GM21390 (cell line): Measurements from ENCODE around the gene TUBGCP6.
"Not testable (repeated sequence)": the region's sequence is repeated elsewhere in the genome, so short reads cannot be mapped to it uniquely, and the experiment has no call there.

Experiments used
- ATAC-seq: cut with Tn5 transposase; IDR thresholded peaks from one replicate; pipeline ENCODE4 v1.9.1; 2021; ENCODE audit not compliant: unreplicated experiment

Gene TUBGCP6

DNA sequence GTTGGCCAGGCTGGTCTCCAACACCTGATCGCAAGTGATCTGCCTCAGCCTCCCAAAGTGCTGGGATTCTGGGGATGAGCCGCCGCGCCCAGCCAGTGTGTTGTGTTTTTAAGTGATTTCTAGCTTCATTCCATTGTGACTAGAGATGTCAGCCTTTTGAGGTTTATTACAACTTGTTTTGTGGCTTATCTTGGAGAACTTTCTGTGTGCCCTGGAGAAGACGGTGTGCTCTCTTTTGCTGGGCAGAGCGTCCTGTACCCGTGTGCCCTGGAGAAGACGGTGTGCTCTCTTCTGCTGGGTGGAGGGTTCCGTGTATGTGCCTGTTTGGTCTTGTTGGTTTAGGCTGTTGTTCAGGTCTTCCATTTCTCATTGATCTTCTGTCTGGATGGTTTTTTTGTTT is 31.6 kb downstream of the TUBGCP6 start:
- ATAC-seq: no peak

DNA sequence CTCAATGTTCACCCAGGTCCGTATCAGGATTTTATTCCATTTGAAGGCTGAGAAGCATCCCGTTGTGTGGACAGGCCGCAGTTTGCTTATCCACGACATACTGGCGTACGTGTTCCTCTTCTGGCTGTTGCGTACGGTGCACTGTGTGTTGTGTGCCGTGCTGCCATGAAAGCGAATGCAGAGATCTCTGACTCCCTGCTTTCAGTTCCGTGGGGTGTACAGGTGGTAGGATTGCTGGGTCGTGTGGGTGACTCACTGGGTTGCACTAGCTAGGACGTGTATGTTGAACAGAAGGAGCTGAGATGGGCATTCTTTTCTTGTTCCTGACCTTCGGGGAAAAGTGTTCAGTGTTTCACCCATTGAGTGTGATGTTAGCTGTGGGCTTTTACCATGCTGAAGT is 33.7 kb downstream of the TUBGCP6 start:
- ATAC-seq: no peak

DNA sequence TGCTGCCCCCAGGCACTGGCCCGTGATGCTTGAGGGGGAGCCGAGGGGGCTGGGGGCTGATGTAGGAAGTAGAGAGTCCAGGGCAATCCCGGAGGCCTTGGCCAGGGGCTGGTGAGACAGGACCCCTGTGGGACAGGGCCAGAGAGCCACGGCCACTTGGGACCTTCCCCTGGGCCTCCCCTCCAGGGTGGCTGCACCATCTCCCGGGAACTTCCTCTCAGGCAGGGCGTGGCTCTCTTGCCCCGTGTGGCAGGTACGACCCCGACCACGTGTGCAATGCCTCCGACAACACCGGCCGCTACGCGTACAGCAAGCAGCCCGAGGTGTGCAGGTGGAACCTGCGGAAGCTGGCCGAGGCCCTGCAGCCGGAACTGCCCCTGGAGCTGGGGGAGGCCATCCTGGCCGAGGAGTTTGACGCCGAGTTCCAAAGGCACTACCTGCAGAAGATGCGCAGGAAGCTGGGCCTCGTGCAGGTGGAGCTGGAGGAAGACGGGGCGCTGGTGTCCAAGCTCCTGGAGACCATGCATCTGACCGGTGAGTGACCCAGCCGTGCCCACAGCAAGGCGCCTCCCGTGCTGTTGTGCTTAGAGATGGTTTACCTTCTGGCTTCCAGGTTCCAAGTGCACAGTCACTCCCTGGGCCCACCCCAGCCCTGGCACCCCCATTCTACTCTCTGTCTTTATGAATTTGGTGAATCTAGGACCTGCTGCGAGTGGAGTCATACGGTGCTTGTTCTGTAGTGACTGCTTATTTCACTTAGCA is 34.3 kb downstream of the TUBGCP6 start:
- no peak for ATAC-seq

DNA sequence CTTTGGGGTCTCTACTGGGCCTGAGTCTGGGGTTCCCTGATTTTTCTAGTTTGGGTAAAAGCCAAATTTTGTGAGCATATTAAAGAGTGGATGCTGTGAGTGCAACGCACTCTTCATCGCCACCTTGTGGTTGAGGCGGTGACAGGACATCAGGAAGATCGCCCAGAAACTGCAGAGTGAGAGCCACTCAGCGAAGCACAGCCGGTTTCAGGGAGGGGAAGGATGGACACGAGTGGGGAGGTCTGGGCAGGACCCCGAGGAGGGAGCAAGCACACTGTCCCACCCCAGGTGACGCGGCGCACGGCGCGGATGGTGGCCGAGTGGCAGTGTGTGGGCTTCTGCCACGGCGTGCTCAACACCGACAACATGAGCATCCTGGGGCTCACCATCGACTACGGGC is 34.9 kb downstream of the TUBGCP6 start:
- ATAC-seq: no peak

DNA sequence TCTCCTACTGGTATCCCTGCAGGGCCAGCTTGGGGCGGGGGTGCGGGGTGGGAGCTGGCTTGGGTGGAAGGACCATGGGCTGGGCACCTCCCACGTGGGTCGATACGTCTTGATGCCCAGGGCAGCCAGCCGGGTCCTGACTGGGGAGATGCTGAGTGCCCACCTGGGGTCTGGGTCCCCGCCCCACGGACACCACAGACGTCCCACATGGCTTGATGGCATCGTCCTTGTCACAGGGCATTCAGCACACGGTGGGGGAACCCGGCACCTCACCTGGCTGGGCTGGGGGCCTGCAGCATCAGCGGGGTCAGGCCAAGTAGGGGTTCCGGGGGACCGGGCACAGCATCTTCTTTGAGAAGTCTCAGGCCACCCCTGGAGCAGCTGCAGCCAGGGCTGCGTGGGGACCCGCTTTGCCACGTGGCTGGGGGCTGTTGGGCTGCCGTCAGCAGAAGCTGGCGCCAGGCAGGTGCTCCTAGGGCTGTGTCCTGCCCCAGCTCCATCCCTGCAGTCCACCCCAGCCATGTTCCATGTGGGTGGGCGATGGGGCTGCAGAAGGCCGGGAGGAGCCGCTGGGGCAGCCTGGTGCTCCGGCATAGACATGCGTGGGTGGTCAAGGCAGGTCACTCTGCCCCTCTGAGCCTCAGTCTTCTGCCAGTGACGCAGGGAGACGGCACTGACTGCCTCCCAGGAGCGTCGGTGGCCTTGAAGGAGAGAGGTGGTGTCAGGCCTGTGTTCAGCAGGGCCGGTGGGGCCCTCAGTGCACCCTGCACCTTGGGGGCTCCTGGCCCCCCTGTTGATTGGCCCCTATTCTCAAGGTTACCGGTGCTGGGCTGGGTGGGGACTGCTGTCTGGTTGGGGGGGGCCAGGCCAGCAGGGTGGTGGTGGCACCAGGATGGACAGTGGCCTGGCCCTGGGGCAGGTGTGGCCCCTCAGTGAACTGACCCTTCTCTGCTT is 35.6 kb downstream of the TUBGCP6 start:
- ATAC-seq: no peak

DNA sequence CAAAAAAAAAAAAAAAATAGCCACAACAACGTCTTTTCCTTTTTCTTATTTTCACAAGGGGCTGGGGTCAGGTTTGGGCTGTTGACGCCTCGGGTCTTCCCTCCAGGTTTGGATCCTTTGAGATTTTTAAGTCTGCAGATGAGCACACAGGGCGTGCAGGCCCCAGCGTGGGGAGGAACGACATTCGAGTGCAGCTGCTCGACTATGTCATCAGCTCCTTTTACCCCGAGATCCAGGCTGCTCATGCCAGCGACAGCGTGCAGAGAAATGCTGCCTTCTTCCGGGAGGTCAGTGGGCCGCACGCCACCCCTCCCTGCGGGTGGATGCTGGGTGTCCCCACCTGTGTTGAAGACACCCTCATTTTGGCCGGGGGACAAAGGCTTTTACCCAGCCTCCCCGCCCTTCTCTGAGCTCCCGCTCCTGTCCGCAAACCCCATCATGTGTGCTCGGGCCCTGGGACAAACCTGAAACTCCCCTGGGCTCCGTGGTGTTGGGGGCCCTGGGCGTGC is 36.3 kb downstream of the TUBGCP6 start:
- no peak for ATAC-seq

DNA sequence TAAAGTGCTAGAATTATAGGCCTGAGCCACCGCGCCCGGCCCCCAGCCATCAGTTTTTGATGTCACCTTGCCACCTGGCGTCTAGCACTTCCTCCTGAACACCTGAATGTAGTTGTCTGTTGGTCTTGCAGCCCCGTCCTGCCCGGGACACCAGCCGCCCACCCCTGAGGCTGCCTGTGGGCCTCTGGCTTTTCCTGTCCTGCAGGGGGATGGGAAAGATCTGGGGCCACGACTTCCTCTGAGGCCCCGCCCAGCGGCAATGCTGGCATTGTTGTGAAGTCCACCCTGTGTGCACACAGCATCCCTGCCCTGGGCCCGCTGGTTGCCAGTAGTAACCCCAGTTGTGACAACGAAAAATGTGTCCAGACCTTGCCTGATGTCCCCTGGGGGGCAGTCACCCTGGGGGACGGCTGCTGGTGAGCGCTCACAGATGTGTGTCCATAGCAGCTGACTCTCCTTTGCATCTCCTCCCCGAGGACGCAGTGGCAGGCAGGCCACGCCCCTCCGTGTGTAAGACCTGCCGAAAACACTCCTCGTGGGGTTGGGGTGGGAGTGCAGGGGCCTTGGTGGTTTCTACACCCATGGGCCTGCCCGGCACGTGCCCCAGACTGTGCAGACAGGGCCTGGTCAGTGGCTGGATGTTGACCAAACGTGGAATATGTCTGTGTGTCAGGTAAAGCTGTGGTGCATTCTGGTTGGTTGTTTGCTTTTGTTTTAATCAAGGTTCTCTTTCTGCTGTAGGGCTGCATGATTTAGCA is 37.3 kb downstream of the TUBGCP6 start:
- ATAC-seq: no peak

DNA sequence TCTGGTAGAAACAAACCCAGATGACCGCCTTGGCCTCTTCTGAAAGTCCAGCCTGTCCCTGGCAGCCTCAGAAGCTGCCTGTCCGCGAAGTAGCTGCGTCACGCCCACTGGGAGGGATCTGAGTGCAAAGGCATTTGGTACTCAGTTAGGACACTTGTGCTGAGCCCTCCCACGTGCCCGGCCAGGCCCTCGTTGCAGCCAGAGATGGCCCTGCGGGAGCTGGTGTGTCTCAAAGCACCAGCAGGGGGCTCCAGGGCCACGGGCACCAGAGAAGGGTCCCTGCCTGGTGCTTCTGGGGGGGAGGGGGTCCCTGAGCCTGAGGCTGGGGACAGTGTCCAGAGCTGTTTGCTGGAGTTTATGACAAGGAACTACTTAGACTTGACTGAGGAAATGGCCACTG is 38.2 kb downstream of the TUBGCP6 start:
- no peak for ATAC-seq

DNA sequence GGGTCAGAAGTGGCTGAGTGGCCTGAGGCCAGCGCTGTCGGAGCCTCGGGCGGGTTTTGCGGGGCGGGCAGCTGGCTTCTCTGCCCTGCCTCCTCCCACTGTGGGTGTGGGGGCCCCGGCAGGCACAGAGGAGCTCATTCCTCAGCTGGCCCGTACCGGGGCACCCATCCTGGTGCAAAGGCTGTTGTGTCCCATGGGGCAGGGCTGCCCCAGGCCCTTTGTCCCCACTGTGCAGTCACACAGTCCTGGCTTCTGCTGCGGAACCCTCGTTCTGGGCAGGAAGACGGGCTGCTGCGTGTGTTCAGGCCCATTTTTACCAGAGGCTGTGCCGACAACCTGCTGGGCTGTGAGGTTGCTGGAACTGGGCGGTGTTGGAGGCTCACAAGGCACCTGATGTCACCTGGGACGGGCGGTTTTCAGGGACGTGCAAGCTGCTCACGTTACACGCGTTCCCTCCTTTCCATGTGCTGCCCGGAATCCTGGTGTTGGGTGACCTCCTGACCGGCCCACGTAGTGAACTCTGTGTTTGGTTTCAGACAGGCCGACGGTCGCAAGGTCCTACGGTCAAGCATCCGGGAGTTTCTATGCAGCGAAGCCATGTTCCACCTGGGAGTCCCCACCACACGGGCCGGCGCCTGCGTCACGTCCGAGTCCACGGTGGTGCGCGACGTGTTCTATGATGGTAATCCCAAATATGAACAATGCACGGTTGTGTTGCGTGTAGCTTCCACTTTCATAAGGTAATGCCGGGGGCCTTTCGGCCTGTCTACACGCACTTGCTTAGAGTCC is 38.8 kb downstream of the TUBGCP6 start:
- ATAC-seq: no peak

DNA sequence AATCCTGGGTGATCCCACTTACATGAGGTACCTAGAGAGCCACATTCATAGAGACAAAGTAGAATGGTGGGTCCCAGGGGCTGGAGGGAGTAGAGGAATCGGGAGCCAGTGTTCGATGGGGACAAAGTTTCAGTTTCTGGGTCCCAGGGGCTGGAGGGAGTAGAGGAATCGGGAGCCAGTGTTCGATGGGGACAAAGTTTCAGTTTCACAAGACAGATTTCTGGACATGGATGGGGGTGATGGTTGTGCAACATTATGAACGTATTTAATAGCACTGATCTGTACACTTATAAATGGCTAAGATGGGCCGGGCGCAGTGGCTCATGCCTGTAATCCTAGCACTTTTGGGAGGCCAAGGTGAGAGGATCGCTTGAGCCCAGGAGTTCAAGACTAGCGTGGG is 39.8 kb downstream of the TUBGCP6 start:
- not testable (repeated sequence) for ATAC-seq

DNA sequence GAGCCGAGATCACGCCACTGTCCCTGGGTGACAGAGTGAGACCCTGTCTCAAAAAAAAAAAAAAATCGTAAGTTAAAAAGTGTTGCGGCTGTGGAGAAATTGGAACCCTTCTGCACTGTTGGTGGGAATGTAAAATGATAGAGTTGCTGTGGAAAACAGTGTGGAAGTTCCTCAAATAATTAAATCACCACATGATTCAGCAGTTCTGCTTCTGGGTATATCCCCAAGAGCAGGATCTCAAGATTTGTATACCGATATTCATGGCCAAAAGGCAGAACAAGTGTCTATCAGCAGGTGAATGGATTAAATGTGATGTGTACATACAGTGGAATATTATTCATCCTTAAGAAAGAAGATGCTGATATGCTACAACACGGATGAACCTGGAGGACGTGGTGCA is 40.3 kb downstream of the TUBGCP6 start:
- ATAC-seq: no peak

DNA sequence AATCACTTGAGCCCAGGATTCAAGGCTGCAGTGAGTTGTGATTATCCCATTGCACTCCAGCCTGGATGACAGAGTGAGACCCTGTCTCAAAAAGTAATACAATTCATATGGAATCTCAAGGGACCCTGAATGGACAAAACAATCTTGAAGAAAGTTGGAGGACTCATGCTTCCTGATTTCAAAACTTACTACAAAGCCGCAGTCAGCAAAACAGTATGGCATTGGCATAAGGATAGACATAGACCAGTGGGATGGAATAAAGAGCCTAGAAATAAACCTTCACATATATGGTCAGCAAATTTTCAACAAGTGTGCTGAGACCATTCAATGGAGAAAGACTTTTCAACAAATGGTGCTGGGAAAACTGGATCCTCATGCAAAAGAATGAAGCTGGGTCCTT is 41.5 kb downstream of the TUBGCP6 start:
- ATAC-seq: no peak

DNA sequence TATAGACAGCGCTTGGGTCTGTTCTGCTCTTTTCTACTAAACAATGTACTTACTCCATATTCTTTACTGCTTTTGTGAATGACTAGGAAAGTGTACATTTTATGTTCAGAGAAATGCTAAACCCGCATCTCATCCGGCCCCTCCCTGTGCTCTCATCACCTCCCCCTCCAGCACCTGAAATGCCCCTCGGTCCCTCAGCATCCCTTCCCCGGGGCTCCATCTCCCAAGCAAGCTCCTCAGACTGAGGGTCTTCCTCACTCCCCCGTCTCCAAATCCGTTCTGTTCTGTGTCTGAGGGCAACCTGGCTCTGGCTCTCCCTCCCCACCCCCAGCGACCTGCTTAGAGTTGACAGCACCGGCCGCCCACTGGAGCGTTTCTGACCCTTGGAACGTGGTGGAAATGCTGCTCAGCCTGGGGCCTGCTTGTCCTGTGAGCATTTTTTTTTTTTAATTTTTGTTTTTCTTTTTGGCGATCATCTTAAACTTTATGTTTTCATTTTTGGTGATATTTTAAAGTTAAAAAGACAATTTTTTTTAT is 42.6 kb downstream of the TUBGCP6 start:
- no peak for ATAC-seq

DNA sequence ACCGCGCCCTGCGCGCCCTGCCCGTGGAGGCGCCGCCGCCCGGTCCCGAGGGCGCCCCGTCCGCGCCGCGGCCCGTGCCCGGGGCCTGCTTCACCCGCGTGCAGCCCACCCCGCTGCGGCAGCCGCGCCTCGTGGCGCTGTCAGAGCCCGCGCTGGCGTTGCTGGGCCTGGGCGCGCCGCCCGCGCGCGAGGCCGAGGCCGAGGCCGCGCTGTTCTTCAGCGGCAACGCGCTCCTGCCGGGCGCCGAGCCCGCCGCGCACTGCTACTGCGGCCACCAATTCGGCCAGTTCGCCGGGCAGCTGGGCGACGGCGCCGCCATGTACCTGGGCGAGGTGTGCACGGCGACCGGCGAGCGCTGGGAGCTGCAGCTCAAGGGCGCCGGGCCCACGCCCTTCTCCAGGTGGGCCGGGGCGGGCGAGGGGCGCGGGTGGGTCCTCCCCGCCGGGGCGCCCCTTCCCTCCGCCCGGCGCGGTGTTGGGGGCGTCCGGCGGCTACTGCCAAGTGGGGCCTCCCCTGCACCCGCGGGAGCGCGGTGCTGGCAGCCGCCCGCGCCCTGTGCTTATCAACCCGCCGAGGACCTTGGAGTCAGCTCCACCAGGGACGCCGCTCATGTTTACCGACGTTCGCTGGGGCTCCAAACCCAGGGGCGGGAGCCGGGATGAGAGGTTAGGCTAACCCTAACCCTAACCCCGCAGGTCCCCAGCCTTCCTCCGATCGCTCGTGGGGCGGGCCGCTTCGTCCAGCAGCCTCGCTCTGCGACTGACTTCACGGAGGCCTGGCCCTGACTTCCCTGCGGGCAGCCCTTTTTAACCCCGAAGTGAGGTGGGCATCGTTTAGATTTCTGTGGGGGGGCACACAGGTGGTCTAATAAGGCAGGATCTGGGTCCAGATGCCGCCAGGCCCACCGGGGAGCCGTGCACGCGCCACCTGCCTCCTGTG is 43.4 kb downstream of the TUBGCP6 start:
- peak; percentile 22 for ATAC-seq

DNA sequence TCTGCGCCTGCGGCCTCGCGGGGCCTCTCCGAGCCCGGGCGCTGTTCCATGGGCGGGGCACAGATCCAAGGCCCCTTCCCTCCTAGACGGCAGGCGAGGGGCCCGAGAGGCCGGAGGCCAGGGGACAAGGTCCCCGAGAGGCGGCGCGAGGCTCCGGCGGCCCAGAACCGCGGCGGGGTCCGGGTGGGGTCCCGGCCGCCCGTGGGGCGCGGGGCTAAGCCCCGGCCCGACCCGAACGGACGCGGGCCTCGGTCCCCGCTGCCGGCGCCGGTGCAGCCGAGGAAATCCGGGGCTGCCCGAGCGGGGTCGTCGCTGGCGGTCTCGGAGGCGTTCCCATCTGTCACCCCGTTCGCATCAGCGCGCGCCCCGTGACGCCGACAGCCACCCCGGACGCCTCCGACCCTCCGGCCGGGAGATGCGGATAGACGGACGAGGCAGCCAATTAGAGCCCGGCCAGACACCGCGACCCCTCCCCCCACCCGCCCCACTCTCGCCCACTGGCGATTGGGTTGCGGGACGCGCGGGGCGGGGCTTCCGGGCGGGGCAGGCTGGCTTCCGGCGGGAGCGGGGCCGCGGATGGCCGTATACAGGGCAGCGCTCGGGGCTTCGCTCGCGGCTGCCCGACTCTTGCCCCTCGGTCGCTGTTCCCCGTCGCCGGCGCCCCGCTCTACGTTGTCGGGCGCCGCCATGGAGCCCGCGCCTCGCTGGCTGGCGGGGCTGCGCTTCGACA is 44.2 kb downstream of the TUBGCP6 start, which contains the start of gene SELENOO:
SELENOO (plus strand) TSS at position 551 of the 730 bp plus-strand sequence; CDS start at position 577, 26 bp downstream.
- peak; percentile 61 for ATAC-seq

DNA sequence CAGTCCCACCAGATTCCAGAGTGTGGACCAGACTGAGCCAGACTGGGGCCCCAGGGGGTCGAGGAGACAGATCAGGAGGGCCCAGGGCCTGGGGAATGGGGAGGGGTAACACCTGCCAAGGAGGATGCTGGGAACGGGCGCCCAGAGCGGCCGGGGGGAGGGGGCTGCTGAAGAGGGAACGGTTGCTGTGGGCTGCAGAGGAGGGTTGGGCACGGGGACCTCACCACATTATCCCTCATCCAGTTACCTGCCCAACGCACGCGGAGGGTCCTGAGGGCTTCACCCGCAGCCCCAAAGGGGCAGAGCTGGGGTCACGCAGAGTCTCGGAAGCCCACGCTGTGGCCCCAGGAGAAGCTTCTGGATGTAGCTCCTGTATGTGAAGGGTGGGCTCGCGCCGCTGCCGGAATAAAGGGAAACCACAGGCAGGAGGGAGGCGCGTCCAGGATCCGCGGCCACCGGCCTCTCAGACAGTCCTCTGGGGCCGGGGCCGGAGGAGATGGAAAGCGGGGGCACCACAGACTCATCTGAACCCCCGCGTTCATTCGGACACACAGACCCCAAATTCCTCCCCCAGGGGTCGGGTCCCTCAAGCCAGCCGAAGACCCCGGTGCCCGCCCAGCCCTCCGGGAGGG is 44.9 kb downstream of the TUBGCP6 start:
- ATAC-seq: no peak

DNA sequence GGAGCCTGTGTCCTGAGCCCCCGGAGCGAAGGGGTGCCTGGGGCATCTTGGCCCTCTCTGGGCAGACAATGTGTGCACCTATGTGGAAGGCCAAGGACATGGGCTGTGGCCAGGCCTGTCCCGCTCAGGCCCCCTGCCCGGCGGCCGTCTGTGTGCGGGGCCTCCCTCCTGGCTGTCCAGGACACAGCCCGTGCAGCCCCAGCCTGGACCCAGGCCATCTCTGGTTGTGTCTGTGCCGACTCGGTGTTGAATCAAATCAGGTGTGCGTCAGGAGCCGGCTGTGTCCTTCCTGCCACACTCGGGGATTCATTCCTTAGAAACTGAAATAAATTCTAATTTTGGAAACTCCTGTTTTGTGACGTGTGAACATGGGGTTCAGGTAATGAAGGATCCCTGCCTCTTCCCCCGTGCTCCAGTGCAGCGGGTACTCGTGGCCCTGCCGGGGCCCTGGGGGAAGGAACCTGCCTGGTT is 45.5 kb downstream of the TUBGCP6 start:
- ATAC-seq: no peak

DNA sequence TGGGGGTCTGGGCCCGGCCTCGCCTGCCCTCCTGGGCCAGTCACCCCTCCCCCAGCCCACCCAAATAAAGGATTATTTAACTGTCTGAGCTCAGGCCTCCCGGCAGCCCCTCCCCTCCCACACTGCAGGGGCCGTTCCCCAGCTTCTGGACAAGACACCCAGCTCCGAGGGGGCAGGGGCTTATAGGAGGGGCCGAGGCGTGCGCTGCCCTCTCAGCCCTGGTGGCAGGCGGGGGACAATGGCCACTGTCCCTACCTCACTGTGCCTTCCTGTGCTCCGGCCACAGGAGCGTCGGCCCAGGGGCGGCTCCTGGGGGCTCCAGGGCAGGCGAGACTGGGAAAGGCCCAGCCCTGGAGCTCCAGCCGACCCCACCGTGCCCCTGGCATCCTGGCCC is 46.2 kb downstream of the TUBGCP6 start:
- no peak for ATAC-seq
